ENCODE data around the gene TEX13B. TPM values are rescaled to one million over a fixed set of nuclear protein-coding genes. Genes with fewer than 3 reads are reported as not detected.

The TEX13B gene
- not detected for total RNA-seq

GRCh38 chrX:107982356-107982755 is at the start of gene TEX13B:
TSS of gene TEX13B (minus strand) at chrX:107982370. CDS start at chrX:107982127, 243 bp downstream.

Other genes starting within 250 kb of the TEX13B start
- 171 TPM for gene TSC22D3, start 206.6 kb downstream of the TEX13B start, total RNA-seq
- gene NCBP2L, start 204.6 kb downstream of the TEX13B start, total RNA-seq: not detected
- gene MID2, start 156.5 kb downstream of the TEX13B start, total RNA-seq: 27.5 TPM
- gene VSIG1, start 62.7 kb upstream of the TEX13B start, total RNA-seq: 0.64 TPM
- 42.4 TPM for gene PSMD10, start 109.2 kb upstream of the TEX13B start, total RNA-seq
- 12.3 TPM for gene ATG4A, start 109.4 kb upstream of the TEX13B start, total RNA-seq

Data from metanephros (tissue), 1 donor.